ENCODE results near the gene CCDC33.

The CCDC33 gene

GRCh38 chr15:74317820-74318375 lies 81.8 kb downstream of the CCDC33 start:
- DNase-seq, result peak; percentile 82

GRCh38 chr15:74318376-74319137 lies 82.4 kb downstream of the CCDC33 start:
- DNase-seq, result peak; percentile 82

- no peak for DNase-seq
These were observed 83.0 kb downstream of the CCDC33 start for GRCh38 chr15:74319138-74319460.

GRCh38 chr15:74319596-74320351 lies 83.6 kb downstream of the CCDC33 start:
- DNase-seq, result peak; percentile 34

- peak; percentile 84 for DNase-seq
These were observed 84.5 kb downstream of the CCDC33 start for GRCh38 chr15:74320352-74321247.

- DNase-seq, result peak; percentile 46
These were observed 86.5 kb downstream of the CCDC33 start for GRCh38 chr15:74322558-74323180.

GRCh38 chr15:74324714-74325113 lies 88.6 kb downstream of the CCDC33 start:
- DNase-seq, result no peak

GRCh38 chr15:74326746-74327145 lies 90.6 kb downstream of the CCDC33 start:
- DNase-seq, result no peak

GRCh38 chr15:74327756-74328155 lies 91.6 kb downstream of the CCDC33 start:
- DNase-seq, result no peak

GRCh38 chr15:74328331-74329056 lies 92.4 kb downstream of the CCDC33 start:
- DNase-seq, result no peak

- DNase-seq, result no peak
These were observed 94.8 kb downstream of the CCDC33 start for GRCh38 chr15:74330861-74331408.

GRCh38 chr15:74332011-74332410 lies 95.9 kb downstream of the CCDC33 start:
- no peak for DNase-seq

GRCh38 chr15:74332611-74333010 lies 96.5 kb downstream of the CCDC33 start:
- no peak for DNase-seq

- DNase-seq, result no peak
These were observed 97.0 kb downstream of the CCDC33 start for GRCh38 chr15:74333093-74333492.

GRCh38 chr15:74333662-74334061 lies 97.5 kb downstream of the CCDC33 start:
- no peak for DNase-seq

- no peak for DNase-seq
These were observed 98.0 kb downstream of the CCDC33 start for GRCh38 chr15:74334127-74334526.

GRCh38 chr15:74335396-74335795 lies 99.3 kb downstream of the CCDC33 start:
- no peak for DNase-seq

- DNase-seq, result no peak
These were observed 100.2 kb downstream of the CCDC33 start for GRCh38 chr15:74336061-74337005.

- DNase-seq, result no peak
These were observed 101.0 kb downstream of the CCDC33 start for GRCh38 chr15:74337146-74337545.

GRCh38 chr15:74337607-74338211 lies 101.6 kb downstream of the CCDC33 start:
- DNase-seq, result no peak

Measured in NCI-H1092 treated with DMSO at 0.1 percent for 48 hours (cell line).